ENCODE measurements around the gene ASF1A. TPM values are rescaled to one million over a fixed set of nuclear protein-coding genes. Genes with fewer than 3 reads are reported as not detected.

The ASF1A gene
- total and polyA plus RNA-seq, 10 of the 15 experiments (the other 5 are each of a cell fraction or from before 2014, with no cell fraction given): 23.7 to 103 (median 31.5) TPM

- Histone ChIP-seq H3K4me1 (ENCODE audit: control insufficient read depth, insufficient read depth, low read length) (no peaks in the 10 kb centered on the region), H3K27me3 (replicated peaks in 1 of 2; ENCODE audit: control insufficient read depth in 2 of 2, insufficient read depth in 2 of 2, low read length in 1 of 2) (no peaks in the 10 kb centered on the region), H3K27ac (ENCODE audit: control insufficient read depth, insufficient read depth) (no peak overlapping the region), H2AFZ (ENCODE audit: control insufficient read depth, low read depth, low read length) (no peak overlapping the region), H3K9me3 (replicated peaks; ENCODE audit: control insufficient read depth, insufficient read depth, low read length) (peaks cover 5% of the 10 kb centered on the region; the same call in 2 of the 3 replicates), H3K79me2 (ENCODE audit: control insufficient read depth, insufficient read depth, low read length) (no peaks in the 10 kb centered on the region; the same call in 1 of the 2 replicates), H4K20me1 (ENCODE audit: control insufficient read depth, insufficient read depth) (no peaks in the 10 kb centered on the region), H3K4me2 (ENCODE audit: control insufficient read depth, insufficient read depth) (no peak overlapping the region), H3K9ac (ENCODE audit: control insufficient read depth, insufficient read depth, low read length) (no peak overlapping the region), H3K4me3 (no peak overlapping the region), H3K36me3 (ENCODE audit: control insufficient read depth in 2 of 2, insufficient read depth in 2 of 2, low read length in 1 of 2) (0 out of 4 replicates have a peak, but pooled peaks cover 2% of the 10 kb centered on the region in 2 experiments)
- FAIRE-seq (no peak), DNase-seq (ENCODE audit: low read depth, low spot score) (no peak), ATAC-seq (no peak)
- ChIA-PET SMC1A (ENCODE audit: uncharacterized antibody, unreplicated experiment) (interaction anchor here (1.4 kb wide), 1 partner anchor 20 kb away, joined by 5 read pairs; no protein-coding TSS in a partner anchor), RAD21 (ENCODE audit: unreplicated experiment) (no interaction called here), POLR2A (no interaction called here), CTCF (no interaction called here)
- intact Hi-C loops (cut with micrococcal nuclease; ENCODE audit: unreplicated experiment) (no loop called here), in situ Hi-C loops (cut with MboI) (no loop called here)
- BruUV-seq (replicated peaks): no TSS peak
- WGBS (ENCODE audit: insufficient coverage, insufficient replicate concordance, low lambda C conversion rate, missing lambda C conversion rate): 80% methylated on average over 4 of the region's 4 CpGs
- TF ChIP-seq MXI1 (IDR thresholded peaks at IDR 0.05; ENCODE audit: low read depth, low read length): no peak
- TF ChIP-seq TBL1XR1 (IDR thresholded peaks at IDR 0.05; ENCODE audit: low read depth, low read length): no peak
- TF ChIP-seq CHD2 (IDR thresholded peaks at IDR 0.05; ENCODE audit: borderline replicate concordance, low read depth, low read length): no peak
- no peak for TF ChIP-seq RBBP5 (conservative IDR thresholded peaks at IDR 0.05)
- TF ChIP-seq IRF5 (IDR thresholded peaks at IDR 0.05; ENCODE audit: borderline replicate concordance): no peak
- TF ChIP-seq EZH2 (IDR thresholded peaks at IDR 0.05; ENCODE audit: borderline replicate concordance, control insufficient read depth, low read depth, low read length): no peak
- no peak for TF ChIP-seq E2F4 (IDR thresholded peaks at IDR 0.05; ENCODE audit: low read depth, low read length)
- TF ChIP-seq USF1 (IDR thresholded peaks at IDR 0.05; ENCODE audit: borderline replicate concordance, extremely low read length, insufficient read depth, low read depth, low read length): no peak
- no peak for TF ChIP-seq JUND (IDR thresholded peaks at IDR 0.05; ENCODE audit: low read depth, low read length)
- TF ChIP-seq RUNX3 (IDR thresholded peaks at IDR 0.05; ENCODE audit: low read length): no peak
- no peak for TF ChIP-seq PBX3 (IDR thresholded peaks at IDR 0.05; ENCODE audit: insufficient replicate concordance, low read depth, low read length)
- TF ChIP-seq ZZZ3 (IDR thresholded peaks at IDR 0.05; ENCODE audit: control insufficient read depth, insufficient read length, low read depth): no peak
- TF ChIP-seq ELK1 (IDR thresholded peaks at IDR 0.05; ENCODE audit: low read depth, low read length): no peak
These were observed 31.5 kb upstream of the ASF1A start for GRCh38 chr6:118862443-118862842.

Measured in GM12878 (cell line).